GM10266 (cell line): Measurements from ENCODE around the gene S100B.

Experiments used
- DNase-seq: peaks from one replicate; pipeline ENCODE4 v3.0.0; 2012; ENCODE audit errors: extremely low spot score
- TF ChIP-seq, protein P1 (sequence below): IDR thresholded peaks from 2 replicates; pipeline ENCODE4 v1.5.1; 2012; ENCODE audit warnings: mild to moderate bottlenecking, low read depth; ENCODE audit not compliant: control insufficient read depth, insufficient read depth; ENCODE audit errors: missing control alignments

The S100B gene

DNA sequence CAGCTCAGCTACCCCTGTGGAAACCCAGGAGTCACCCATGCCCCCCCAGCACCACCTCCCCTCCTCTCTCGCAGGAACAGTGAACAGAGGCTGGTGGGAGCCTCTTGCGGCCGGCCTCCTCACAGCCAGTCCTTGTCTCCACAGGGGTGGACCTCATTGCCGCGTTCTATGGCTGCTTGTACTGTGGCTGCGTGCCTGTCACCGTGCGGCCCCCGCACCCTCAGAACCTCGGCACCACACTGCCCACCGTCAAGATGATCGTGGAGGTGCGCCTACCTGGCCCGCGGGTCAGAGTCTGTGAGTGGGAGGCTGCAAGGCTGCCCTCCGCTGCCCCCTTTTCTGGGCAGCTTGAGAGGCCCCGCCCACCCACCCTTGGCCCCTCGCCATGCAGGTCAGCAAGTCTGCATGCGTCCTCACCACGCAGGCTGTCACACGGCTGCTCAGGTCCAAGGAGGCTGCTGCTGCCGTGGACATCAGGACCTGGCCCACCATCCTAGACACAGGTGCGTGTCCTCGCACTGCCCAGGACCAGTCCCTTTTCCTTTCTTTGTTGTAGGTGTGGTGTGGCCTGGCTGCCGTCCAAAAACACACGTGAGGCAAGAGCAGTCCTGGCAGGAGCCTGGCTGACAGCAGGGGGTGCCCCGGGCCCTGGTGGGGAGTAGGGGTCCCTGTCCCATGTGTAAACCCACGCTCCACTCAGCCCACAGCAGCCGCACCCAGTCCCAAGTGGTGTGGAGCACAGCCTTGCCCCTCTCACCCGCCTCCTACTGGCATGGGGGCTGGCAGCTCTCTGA, 50.3 kb downstream of the S100B start:
- TF ChIP-seq, protein P1, sequence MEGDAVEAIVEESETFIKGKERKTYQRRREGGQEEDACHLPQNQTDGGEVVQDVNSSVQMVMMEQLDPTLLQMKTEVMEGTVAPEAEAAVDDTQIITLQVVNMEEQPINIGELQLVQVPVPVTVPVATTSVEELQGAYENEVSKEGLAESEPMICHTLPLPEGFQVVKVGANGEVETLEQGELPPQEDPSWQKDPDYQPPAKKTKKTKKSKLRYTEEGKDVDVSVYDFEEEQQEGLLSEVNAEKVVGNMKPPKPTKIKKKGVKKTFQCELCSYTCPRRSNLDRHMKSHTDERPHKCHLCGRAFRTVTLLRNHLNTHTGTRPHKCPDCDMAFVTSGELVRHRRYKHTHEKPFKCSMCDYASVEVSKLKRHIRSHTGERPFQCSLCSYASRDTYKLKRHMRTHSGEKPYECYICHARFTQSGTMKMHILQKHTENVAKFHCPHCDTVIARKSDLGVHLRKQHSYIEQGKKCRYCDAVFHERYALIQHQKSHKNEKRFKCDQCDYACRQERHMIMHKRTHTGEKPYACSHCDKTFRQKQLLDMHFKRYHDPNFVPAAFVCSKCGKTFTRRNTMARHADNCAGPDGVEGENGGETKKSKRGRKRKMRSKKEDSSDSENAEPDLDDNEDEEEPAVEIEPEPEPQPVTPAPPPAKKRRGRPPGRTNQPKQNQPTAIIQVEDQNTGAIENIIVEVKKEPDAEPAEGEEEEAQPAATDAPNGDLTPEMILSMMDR, result no peak
- DNase-seq, result no peak

DNA sequence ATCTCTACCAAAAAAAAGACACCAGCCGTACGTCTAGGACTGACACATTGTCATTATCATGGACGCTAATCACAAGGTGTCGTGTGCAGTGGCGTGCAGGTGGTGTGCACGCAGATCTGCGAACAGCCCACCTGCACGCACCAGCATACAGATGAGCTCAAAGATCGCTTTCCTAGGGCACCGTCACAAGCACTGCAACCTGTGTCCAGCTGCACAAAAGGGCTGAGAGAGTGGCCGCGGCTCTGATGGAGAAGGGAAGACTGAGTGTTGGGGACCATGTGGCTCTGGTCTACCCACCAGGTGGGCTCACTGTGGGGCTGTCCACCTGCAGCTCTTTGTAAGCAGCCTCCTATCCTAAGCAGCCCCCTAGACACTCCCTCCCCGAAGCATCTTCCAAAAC, 50.9 kb downstream of the S100B start:
- TF ChIP-seq, protein P1, result no peak
- no peak for DNase-seq

DNA sequence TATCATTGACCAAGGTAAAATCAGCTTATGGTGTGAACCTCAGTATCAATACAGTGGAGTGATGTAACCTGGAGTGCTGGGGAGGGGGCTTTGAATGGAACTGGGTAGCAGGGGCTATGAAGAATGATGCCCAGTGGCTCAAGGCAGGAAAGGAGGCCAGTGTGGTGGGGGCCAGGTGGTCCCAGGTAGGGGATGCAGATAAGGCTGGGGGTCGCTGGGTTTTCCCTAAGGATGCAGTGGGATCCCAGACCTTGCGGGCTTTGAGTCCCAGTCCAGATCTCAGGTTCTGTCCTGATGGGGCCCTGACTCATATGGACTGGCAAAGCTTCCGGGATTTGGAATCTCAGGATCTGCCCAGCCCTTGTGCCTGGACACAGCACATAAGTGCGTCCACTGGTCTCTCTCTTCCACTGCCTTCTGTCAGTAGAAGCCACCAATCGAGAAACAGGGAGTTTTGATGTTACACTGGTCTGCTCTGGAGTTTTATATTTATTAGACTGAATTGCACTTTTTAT, 52.0 kb downstream of the S100B start:
- TF ChIP-seq, protein P1, result no peak
- no peak for DNase-seq

DNA sequence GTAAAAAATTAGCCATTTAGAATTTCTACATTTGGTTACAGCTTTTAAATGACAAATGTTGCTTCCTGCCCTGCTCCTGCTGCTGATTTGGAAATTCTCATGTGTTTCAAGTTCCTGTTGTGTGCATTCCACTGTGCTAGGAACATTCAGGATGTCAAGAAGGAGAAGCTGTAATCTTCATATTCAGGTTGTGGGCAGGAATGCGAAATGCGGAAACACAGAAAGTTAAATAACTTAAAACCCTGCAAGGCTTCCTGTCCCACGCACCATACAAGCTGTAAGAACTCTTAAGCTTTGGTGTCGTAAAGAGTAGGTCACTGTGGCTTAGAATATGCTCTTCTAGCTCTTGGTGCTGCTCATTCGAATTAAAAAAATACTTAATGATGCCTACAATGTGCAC, 52.6 kb downstream of the S100B start:
- TF ChIP-seq, protein P1, result no peak
- no peak for DNase-seq

DNA sequence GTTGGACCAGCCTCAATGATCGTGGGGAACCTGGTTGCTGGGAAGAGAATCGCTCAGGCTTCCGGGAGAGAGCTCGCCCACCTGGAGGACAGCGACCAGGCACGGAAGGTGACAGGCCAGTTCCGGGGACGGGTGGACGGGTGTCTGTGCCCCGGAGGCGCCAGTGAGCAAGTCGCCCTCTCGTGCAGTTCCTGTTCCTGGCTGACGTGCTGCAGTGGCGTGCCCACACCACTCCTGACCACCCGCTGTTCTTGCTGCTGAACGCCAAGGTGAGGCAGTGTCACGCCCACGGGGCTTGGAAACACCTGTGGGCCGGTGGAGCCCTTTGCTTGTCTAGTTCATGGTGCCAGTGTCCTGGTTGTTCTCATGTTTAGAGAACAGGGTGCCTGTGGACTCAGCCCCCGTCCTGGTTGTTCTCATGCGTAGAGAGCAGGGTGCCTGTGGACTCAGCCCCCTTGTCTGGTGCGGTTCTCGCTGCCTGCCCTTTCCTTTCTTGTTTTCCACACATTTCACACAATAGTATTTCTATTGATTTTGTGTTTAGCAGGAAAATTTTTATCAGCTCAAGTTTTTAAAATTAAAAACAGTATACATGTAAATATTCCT, 53.1 kb downstream of the S100B start:
- no peak for DNase-seq
- TF ChIP-seq, protein P1, result no peak

DNA sequence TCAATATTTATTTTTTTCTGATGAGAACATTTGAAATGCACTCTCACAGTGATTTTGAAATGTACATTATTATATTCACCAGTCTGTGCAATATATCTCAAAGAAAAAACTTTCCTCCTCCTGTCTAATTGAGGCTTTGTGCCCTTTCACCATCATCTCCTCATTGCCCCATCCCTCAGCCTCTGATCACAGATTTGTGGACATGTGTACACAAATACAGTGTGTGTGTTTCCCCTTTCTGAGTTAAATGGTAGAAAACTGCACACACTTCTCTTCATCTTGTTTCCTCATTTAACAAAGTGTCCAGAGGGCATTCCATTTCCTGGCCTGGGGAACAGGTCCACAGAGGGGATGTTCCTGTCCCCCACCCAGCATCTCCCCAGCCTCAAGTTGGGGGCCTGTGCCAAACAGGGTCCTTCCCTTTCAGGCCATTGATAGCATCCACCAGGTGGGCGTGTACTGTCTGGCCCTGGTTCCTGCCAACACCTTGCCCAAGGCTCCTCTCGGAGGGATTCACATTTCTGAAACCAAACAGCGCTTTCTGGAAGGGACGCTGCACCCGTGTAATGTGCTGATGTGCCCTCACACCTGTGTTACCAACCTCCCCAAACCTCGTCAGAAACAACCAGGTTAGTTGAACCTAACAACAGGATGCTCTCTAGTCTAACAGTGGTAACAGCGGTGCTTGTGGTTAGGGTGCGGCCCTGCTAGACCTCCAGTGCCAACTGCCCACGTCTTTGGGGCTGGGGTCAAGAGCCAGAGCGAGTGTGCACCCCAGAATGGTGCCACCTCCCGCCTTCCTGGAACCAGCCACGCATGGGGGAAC, 54.6 kb downstream of the S100B start:
- no peak for DNase-seq
- TF ChIP-seq, protein P1, result no peak
